Gastrocnemius medialis (tissue), 4 donors: ENCODE data around the gene TEKT5. TPM values are rescaled to one million over a fixed set of nuclear protein-coding genes. Genes with fewer than 3 reads are reported as not detected.
"Not testable (repeated sequence)": the region's sequence is repeated elsewhere in the genome, so short reads cannot be mapped to it uniquely, and the experiment has no call there.

ENCODE experiments used
- ATAC-seq, 2 donors: fragments of 150-250 bp; one replicate each; pipeline ENCODE4 v1.9.1; 2016
- DNase-seq, 2 donors: peaks; one replicate each; pipeline ENCODE4 v3.0.0-alpha.2; 2019
- H3K27ac ChIP-seq, 4 donors: fragments of 200-600 bp; sonication (generic); 1 replicate in 1 of 4; 2 replicates in 3 of 4; pipeline ENCODE4 v1.5.1; 2016 to 2018; ENCODE audit warnings: mild to moderate bottlenecking in 2 of 4, moderate library complexity in 1 of 4
- H3K27me3 ChIP-seq, 3 donors: fragments of 200-600 bp; sonication (generic) in 2 of 3; 1 replicate in 1 of 3; 2 replicates in 2 of 3; pipeline versions ENCODE4 v1.5.1 to v1.6.0; 2016 to 2019; ENCODE audit warnings: mild to moderate bottlenecking in 1 of 3, moderate library complexity in 1 of 3
- H3K36me3 ChIP-seq, 2 donors: fragments of 200-600 bp; sonication (generic) in 1 of 2; one replicate each; pipeline ENCODE4 v1.5.1; 2017 to 2018
- H3K4me1 ChIP-seq, 2 donors: fragments of 200-600 bp; sonication (generic) in 1 of 2; one replicate each; pipeline ENCODE4 v1.5.1; 2016 to 2017; ENCODE audit warnings: mild to moderate bottlenecking in 2 of 2
- H3K4me3 ChIP-seq, 4 donors: fragments of 200-600 bp; sonication (generic) in 3 of 4; 1 replicate in 1 of 4; 2 replicates in 3 of 4; pipeline ENCODE4 v1.5.1; 2016 to 2019; ENCODE audit warnings: mild to moderate bottlenecking in 2 of 4
- H3K9me3 ChIP-seq, 3 donors: fragments of 200-600 bp; sonication (generic) in 2 of 3; 1 replicate in 1 of 3; 2 replicates in 2 of 3; pipeline ENCODE4 v1.5.1; 2016 to 2019
- CTCF ChIP-seq, 5 experiments: fragments of 450-650 bp in 3 of 5; fragments of 200-600 bp in 2 of 5; sonication (generic) in 2 of 5; IDR thresholded peaks in 4 of 5; conservative IDR thresholded peaks in 1 of 5; 1 replicate in 4 of 5; 2 replicates in 1 of 5; pipeline ENCODE4 v1.5.1; 2016 to 2019; ENCODE audit warnings: antibody characterized with exemption in 5 of 5, mild to moderate bottlenecking in 3 of 5, moderate library complexity in 3 of 5
- POLR2A ChIP-seq, 2 donors: fragments of 450-650 bp; IDR thresholded peaks; one replicate each; pipeline ENCODE4 v1.6.1; 2017; ENCODE audit warnings: antibody characterized with exemption in 2 of 2, mild to moderate bottlenecking in 2 of 2, moderate library complexity in 2 of 2
- in situ Hi-C, 4 donors: fragments of 200-750 bp; cut with MboI; loops; one replicate each; pipeline versions ENCODE4 v1.15.0 to v1.8.0; 2017; ENCODE audit warnings: low sequenced_read_pairs in 4 of 4
- intact Hi-C: fragments of 100-400 bp; cut with DNase I; formaldehyde crosslinking; loops from one replicate; pipeline ENCODE4 v1.15.1; 2023; ENCODE audit warnings: low total_unique reads
- total RNA-seq, 4 donors: library from RNA; depleted of rRNA; stranded (reverse); fragments of >200 nt; gene quantifications; one replicate each; pipeline versions ENCODE4 v1.1.0 to v1.2.3, GENCODE V29; 2016

The TEKT5 gene
- not detected for total RNA-seq

GRCh38 chr16:10694830-10695229 lies at the start of gene TEKT5:
Gene TEKT5 (minus strand): TSS chr16:10694930. CDS start chr16:10694873, 57 bp downstream.
- TF ChIP-seq POLR2A (IDR thresholded peaks at IDR 0.05) = no peak
- TF ChIP-seq CTCF (IDR thresholded peaks at IDR 0.05 in 4 of 5, conservative IDR thresholded peaks at IDR 0.05 in 1 of 5) = no peak

DNA sequence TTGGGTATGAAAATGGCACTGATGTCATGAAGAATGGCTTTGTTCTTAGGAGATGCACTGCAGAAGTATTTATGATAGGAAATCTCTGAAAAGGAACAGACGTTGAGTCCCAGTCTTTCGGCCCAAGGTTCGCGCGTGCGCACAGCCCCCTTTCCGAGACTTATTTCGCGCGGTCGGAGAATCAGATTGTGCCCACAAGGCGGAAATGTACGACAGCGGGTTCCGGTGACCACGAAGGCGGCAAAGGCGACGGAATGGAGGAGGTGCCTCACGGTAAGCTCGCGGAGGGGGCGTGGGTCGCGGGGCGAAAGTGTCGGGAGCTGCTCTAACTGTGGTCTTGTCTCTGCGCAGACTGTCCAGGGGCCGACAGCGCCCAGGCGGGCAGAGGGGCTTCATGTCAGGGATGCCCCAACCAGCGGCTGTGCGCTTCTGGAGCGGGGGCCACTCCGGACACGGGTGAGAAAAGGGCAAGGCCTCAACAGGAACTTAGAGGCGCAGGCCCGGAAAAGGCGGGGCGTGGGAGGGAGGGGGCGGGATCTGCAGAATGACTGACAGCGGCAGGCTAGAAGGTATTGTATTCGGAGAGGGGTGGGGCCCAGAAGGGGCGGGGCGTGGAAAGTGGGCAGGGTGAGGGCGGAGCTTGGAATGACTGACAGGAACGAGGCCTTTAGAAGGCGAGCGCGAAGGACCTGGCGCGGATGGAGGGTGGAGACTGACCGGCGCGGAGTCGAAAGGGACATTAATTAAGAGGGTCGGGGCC lies 49.1 kb upstream of the TEKT5 start, which contains the start of gene NUBP1:
TSS of gene NUBP1 (plus strand) at position 233 of the 760 bp plus-strand sequence. CDS start at position 255, 22 bp downstream.
- TF ChIP-seq POLR2A (IDR thresholded peaks at IDR 0.05) (peak; percentile 76 to 90), CTCF (IDR thresholded peaks at IDR 0.05 in 4 of 5, conservative IDR thresholded peaks at IDR 0.05 in 1 of 5) (no peak)
- Histone ChIP-seq H3K4me3 (peak within 1 kb of the TSS; percentile 64 to 76 (median 71)), H3K27me3 (no peaks in the 10 kb centered on the region), H3K9me3 (no peaks in the 10 kb centered on the region), H3K4me1 (peaks cover 23 to 26% of the 10 kb centered on the region in 2 donors), H3K36me3 (peaks cover 0 to 23% of the 10 kb centered on the region in 2 donors), H3K27ac (peak within 1 kb of the TSS; percentile 94 to 98 (median 96))
- intact Hi-C loops (loop anchor here (2.0 to 10.0 kb wide), 4 partner anchors 84 to 1649 kb away; partner anchors contain the start of genes HAPSTR1 and SOCS1), in situ Hi-C loops (loop anchor here (5.0 to 10.0 kb wide), 2 partner anchors 171 to 179 kb away; no protein-coding TSS in a partner anchor)
- ATAC-seq (peak; percentile 96 to 97), DNase-seq (peak; percentile 98 to 100)

More at GRCh38 chr16:10694830-10695229, at the start of gene TEKT5:
- H3K9me3 ChIP-seq = no peaks in the 10 kb centered on the region
- no peaks in the 10 kb centered on the region for H3K4me1 ChIP-seq
- no peaks in the 10 kb centered on the region for H3K36me3 ChIP-seq
- no peak within 1 kb of the TSS for H3K27ac ChIP-seq
- ATAC-seq = no peak
- no peak within 1 kb of the TSS for H3K4me3 ChIP-seq
- H3K27me3 ChIP-seq = no peaks in the 10 kb centered on the region
- in situ Hi-C loops (no loop called here), intact Hi-C loops (no loop called here)
- DNase-seq = no peak

- Histone ChIP-seq H3K27ac (peak overlapping the region; percentile 94 to 98 (median 96)), H3K27me3 (no peaks in the 10 kb centered on the region), H3K9me3 (no peaks in the 10 kb centered on the region), H3K36me3 (peaks cover 0 to 17% of the 10 kb centered on the region in 2 donors), H3K4me3 (peak overlapping the region; percentile 64 to 76 (median 71)), H3K4me1 (peaks cover 28 to 31% of the 10 kb centered on the region in 2 donors)
- no peak for ATAC-seq
- intact Hi-C loops = loop anchor here (5.0 to 10.0 kb wide), 3 partner anchors 84 to 1648 kb away; partner anchors contain the start of genes HAPSTR1 and SOCS1
- in situ Hi-C loops = loop anchor here (5.0 to 10.0 kb wide), 2 partner anchors 172 to 179 kb away; no protein-coding TSS in a partner anchor
- DNase-seq = no peak
- TF ChIP-seq CTCF (IDR thresholded peaks at IDR 0.05 in 4 of 5, conservative IDR thresholded peaks at IDR 0.05 in 1 of 5) (no peak), POLR2A (IDR thresholded peaks at IDR 0.05) (no peak)
Observed at GRCh38 chr16:10743227-10743609, 48.5 kb upstream of the TEKT5 start.

DNA sequence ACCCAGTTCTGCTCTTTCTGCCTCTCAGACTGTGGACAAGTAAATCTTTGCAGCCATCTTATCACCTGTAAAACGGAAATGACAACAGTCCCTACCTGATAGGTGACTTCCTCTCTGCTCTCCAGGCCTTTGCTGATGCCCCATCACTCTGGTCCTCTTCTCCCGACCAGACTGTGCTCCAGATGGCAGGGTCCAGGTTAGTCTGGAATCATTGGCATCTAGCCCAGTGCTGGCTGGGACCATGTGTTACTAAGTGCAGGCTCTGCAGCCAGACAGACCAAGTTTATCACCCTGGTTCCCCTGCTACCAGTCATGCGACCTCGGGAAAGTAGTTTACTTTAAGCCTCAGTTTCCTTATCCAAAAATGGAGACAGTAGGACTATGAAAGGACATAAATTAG lies 47.1 kb upstream of the TEKT5 start:
- TF ChIP-seq POLR2A (IDR thresholded peaks at IDR 0.05) (no peak), CTCF (IDR thresholded peaks at IDR 0.05 in 4 of 5, conservative IDR thresholded peaks at IDR 0.05 in 1 of 5) (no peak)
- H3K4me1 ChIP-seq = peaks cover 39 to 45% of the 10 kb centered on the region in 2 donors
- peak overlapping the region in 3 of 4 donors; percentile 4 to 98 (median 35) for H3K27ac ChIP-seq
- no peaks in the 10 kb centered on the region for H3K9me3 ChIP-seq
- H3K4me3 ChIP-seq = no peak overlapping the region
- H3K36me3 ChIP-seq = peaks cover 0 to 3% of the 10 kb centered on the region in 2 donors
- ATAC-seq = no peak
- in situ Hi-C loops (loop anchor here (5.0 to 10.0 kb wide), 2 partner anchors 173 to 180 kb away; no protein-coding TSS in a partner anchor), intact Hi-C loops (loop anchor here (5.0 to 10.0 kb wide), 3 partner anchors 85 to 1647 kb away; partner anchors contain the start of genes HAPSTR1 and SOCS1)
- no peak for DNase-seq
- no peaks in the 10 kb centered on the region for H3K27me3 ChIP-seq

DNA sequence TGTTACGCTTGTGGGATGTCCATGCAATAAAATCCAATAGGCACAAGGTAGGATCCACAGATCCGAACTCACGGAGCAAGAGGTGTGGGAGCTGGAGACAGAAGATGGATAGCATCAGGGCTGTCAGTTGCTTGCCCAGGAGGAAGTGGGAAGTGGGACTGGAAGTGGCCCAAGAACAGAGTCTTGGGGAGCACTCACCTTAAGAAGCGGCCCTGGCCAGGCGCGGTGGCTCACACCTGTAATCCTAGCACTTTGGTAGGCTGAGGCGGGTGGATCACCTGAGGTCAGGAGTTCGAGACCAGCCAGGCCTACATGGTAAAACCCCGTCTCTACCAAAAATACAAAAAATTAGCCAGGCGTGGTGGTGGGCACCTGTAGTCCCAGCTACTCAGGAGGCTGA lies 46.5 kb upstream of the TEKT5 start:
- H3K27me3 ChIP-seq, H3K9me3 ChIP-seq, H3K4me3 ChIP-seq, ATAC-seq, H3K27ac ChIP-seq, H3K36me3 ChIP-seq, DNase-seq: not testable (repeated sequence)
- intact Hi-C loops = loop anchor here (5.0 to 10.0 kb wide), 3 partner anchors 86 to 1646 kb away; partner anchors contain the start of genes HAPSTR1 and SOCS1
- in situ Hi-C loops = loop anchor here (5.0 to 10.0 kb wide), 2 partner anchors 174 to 181 kb away; no protein-coding TSS in a partner anchor
- peaks cover 39 to 48% of the 10 kb centered on the region in 2 donors for H3K4me1 ChIP-seq
